Ectodermal cell (in vitro differentiated cells): Measurements from ENCODE around the gene LRBA.
"Not testable (repeated sequence)": the region's sequence is repeated elsewhere in the genome, so short reads cannot be mapped to it uniquely, and the experiment has no call there.

Experiments
- H3K27ac ChIP-seq: 2 replicates; pipeline ENCODE4 v1.7.0; 2013; ENCODE audit warnings: mild to moderate bottlenecking, low read depth, low read length; ENCODE audit not compliant: insufficient read depth, poor library complexity, severe bottlenecking
- H3K27me3 ChIP-seq: 2 replicates; pipeline ENCODE4 v1.7.0; 2013; ENCODE audit warnings: mild to moderate bottlenecking, low read length; ENCODE audit not compliant: insufficient read depth, control insufficient read depth, poor library complexity, severe bottlenecking
- H3K36me3 ChIP-seq: one replicate; pipeline ENCODE4 v1.7.0; 2013; ENCODE audit warnings: low read length; ENCODE audit not compliant: control insufficient read depth, insufficient read depth
- H3K4me1 ChIP-seq: one replicate; pipeline ENCODE4 v1.7.0; 2013; ENCODE audit warnings: low read length; ENCODE audit not compliant: control insufficient read depth, insufficient read depth
- H3K4me3 ChIP-seq: 2 replicates; pipeline ENCODE4 v1.7.0; 2013; ENCODE audit warnings: low read depth, low read length, control low read depth; ENCODE audit not compliant: insufficient read depth
- H3K9me3 ChIP-seq: 2 replicates; pipeline ENCODE4 v1.7.0; 2013; ENCODE audit warnings: mild to moderate bottlenecking, low read length, moderate library complexity; ENCODE audit not compliant: control insufficient read depth
- WGBS, 2 experiments: methylation state at CpG; one replicate each; pipeline ENCODE4 v1.1.7; 2013; ENCODE audit warnings: missing lambda C conversion rate in 2 of 2; 5-methylcytosine and 5-hydroxymethylcytosine counted together

Gene LRBA

DNA sequence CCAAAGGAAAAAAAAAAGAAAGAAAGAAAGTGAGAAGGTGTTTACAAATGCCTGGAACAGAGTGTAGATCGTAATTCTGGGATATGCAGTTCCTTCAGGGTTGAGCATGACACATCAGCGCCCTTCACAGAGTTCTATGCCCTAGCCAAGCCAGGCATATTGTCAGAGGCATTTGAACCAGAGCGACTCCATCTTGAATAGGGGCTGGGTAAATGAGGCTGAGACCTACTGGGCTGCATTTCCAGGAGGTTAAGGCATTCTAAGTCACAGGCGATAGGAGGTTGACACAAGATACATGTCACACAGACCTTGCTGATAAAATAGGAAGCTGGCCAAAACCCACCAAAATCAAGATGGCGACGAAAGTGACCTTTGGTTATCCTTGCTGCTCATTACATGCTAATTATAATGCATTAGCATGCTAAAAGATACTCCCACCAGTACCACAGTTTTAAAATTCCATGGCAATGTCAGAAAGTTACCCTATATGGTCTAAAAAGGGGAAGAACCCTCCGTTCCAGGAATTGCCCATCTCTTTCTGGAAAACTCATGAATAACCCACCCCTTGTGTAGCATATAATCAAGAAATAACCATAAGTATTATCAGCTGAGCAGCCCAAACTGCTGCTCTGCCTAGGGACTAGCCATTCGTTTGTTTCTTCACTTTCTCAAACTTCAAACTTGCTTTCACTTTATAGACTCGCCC is 23.5 kb upstream of the LRBA start:
- WGBS, 2 experiments, result 92 to 97% methylated on average over 9 of the region's 9 CpGs
- no peak overlapping the region for H3K4me3 ChIP-seq
- H3K27me3 ChIP-seq, result no peaks in the 10 kb centered on the region
- H3K27ac ChIP-seq, result no peak overlapping the region
- no peaks in the 10 kb centered on the region for H3K4me1 ChIP-seq
- no peaks in the 10 kb centered on the region for H3K36me3 ChIP-seq
- H3K9me3 ChIP-seq, result no peaks in the 10 kb centered on the region

- Histone ChIP-seq H3K27me3 (no peaks in the 10 kb centered on the region), H3K4me3 (no peak overlapping the region), H3K36me3 (no peaks in the 10 kb centered on the region), H3K27ac (no peak overlapping the region), H3K9me3 (no peaks in the 10 kb centered on the region), H3K4me1 (no peaks in the 10 kb centered on the region)
- WGBS, 2 experiments, result 100% methylated on average over 1 to 2 of the region's 4 CpGs
Measured at GRCh38 chr4:151035911-151036310, 20.8 kb upstream of the LRBA start.

DNA sequence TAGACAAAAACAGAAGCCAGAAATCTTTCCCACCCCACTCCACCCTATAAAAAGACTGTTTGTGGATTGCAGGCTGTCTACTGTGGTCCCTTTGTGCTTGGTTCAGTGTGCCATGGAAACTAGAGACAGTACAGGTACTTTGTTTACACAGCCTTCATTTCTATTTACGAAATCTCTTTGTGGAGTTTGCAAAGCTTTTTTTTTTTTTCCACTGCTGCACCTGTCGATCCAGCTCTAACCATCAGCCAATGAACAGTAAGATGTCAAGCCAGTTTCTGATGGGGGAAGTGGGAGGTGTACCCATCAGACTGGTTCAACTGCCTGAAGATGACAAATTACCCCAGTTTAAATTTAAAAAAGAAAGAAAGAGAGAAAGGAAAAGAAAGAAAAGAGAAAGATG is 20.2 kb upstream of the LRBA start:
- no peaks in the 10 kb centered on the region for H3K36me3 ChIP-seq
- H3K9me3 ChIP-seq, result no peaks in the 10 kb centered on the region
- H3K4me1 ChIP-seq, result no peaks in the 10 kb centered on the region
- H3K27me3 ChIP-seq, result no peaks in the 10 kb centered on the region
- 88 to 90% methylated on average over 2 of the region's 2 CpGs for WGBS, 2 experiments
- H3K27ac ChIP-seq, result no peak overlapping the region
- no peak overlapping the region for H3K4me3 ChIP-seq

DNA sequence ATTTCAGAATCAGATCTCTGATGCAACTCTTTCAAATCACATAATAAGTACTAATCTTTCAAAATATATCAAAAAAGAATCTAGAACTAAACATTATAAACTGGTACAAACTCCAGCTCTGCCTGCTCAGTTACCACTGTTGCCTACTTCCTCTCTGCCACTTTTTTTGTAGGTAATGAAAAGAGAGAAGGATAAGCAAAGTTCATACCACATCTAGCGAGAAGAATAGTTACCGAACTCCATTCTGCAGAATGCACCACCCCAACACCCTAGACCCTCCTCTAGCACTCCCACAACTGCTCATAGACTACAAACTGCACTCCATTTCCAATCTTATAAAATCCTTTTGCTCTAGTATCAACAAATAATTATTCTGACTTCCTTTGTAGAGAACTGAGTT is 19.7 kb upstream of the LRBA start:
- no peaks in the 10 kb centered on the region for H3K4me1 ChIP-seq
- no peaks in the 10 kb centered on the region for H3K9me3 ChIP-seq
- no peak overlapping the region for H3K27ac ChIP-seq
- no peaks in the 10 kb centered on the region for H3K36me3 ChIP-seq
- H3K27me3 ChIP-seq, result no peaks in the 10 kb centered on the region
- WGBS, 2 experiments, result 95 to 96% methylated on average over 2 of the region's 2 CpGs
- H3K4me3 ChIP-seq, result no peak overlapping the region

DNA sequence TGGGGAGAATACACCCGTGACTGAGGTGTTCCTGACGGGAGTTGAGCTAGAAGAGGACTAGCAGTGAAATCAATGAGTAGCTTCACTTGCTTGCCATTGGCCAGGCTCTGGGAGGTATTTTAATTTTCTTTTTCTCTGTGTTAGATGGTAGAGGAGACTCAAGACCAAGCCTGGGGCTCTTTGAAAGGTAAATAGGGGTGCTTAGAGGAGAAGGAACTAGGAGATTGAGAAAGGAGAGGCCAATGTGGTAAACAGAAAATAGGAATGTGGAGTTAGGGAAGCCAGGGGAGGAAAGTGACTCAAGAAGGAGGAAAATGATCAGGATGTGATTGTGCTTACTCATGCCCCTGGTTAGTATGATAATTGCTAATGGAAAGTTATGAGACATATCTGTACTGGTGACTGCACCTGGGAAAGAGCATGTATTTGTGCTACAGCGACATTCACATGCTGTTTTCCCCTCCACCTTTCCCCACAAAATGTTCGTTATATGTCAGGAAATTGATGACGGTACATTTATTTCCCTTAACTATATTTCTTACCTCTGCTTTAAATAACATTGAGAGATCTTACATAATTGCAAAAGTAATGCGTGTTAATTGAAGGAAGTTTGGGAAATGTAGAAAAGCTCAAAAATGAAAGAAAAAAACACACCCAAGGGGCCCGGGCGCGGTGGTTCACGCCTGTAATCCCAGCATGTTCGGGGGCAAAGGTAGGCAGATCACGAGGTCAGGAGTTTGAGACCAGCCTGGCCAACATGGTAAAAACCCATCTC is 16.9 kb upstream of the LRBA start:
- WGBS, 2 experiments, result 86 to 97% methylated on average over 9 to 12 of the region's 12 CpGs
- Histone ChIP-seq H3K36me3 (no peaks in the 10 kb centered on the region), H3K27me3 (no peaks in the 10 kb centered on the region), H3K27ac (no peak overlapping the region), H3K4me1 (no peaks in the 10 kb centered on the region), H3K9me3 (no peaks in the 10 kb centered on the region), H3K4me3 (no peak overlapping the region)

DNA sequence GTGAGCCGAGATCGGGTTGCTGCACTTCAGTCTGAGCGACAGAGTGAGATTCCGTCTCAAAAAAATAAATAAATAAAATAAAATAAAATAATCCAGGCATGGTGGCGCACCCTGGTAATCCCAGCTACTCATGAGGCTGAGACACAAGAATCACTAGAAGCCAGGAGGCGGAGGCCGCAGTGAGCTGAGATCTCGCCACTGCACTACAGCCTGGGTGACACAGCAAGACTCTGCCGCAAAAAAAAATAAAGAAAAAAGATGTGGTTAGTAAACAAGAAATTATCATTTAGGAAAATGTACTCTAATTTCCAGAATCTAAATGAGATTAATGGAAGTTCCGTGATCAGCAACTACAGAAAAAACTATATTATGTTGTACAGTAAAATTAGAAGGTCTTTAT is 14.5 kb upstream of the LRBA start:
- Histone ChIP-seq H3K36me3 (no peaks in the 10 kb centered on the region), H3K9me3 (no peaks in the 10 kb centered on the region), H3K4me1 (no peaks in the 10 kb centered on the region), H3K4me3 (no peak overlapping the region), H3K27me3 (no peaks in the 10 kb centered on the region), H3K27ac (no peak overlapping the region)
- 95 to 98% methylated on average over 7 to 9 of the region's 10 CpGs for WGBS, 2 experiments

GRCh38 chr4:151029006-151029405 is 13.9 kb upstream of the LRBA start:
- H3K27me3 ChIP-seq, H3K27ac ChIP-seq, H3K4me1 ChIP-seq, H3K36me3 ChIP-seq, H3K9me3 ChIP-seq, H3K4me3 ChIP-seq: not testable (repeated sequence)
- WGBS, 2 experiments, result 80 to 85% methylated on average over 10 of the region's 10 CpGs

DNA sequence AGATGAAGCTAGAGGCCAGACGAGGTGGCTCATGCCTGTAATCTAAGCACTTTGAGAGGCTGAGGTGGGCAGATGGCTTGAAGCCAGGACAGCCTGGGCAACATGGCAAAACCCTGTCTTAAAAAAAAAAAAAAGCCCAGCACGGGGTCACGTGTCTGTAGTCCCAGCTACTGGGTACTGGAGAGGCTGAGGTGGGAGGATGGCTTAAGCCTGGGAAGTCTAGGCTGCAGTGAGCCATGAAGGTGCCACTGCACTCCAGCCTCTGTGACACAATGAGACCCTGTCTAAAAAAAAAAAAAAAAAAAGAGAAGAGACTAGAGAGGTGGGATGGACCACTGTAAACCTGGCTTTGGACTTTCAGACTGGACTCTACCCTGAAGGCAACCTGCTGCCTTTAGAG is 10.7 kb upstream of the LRBA start:
- WGBS, 2 experiments, result 93 to 95% methylated on average over 3 of the region's 3 CpGs
- Histone ChIP-seq H3K36me3 (no peaks in the 10 kb centered on the region), H3K4me3 (no peak overlapping the region), H3K27ac (no peak overlapping the region), H3K4me1 (no peaks in the 10 kb centered on the region), H3K27me3 (no peaks in the 10 kb centered on the region), H3K9me3 (no peaks in the 10 kb centered on the region)

GRCh38 chr4:151022586-151022985 is 7.5 kb upstream of the LRBA start:
- Histone ChIP-seq H3K27ac (no peak overlapping the region), H3K9me3 (no peaks in the 10 kb centered on the region), H3K27me3 (no peaks in the 10 kb centered on the region), H3K4me3 (no peak overlapping the region), H3K4me1 (no peaks in the 10 kb centered on the region), H3K36me3 (no peaks in the 10 kb centered on the region)
- 83% methylated on average over 1 of the region's 2 CpGs; no CpG with 5 or more reads in 1 of the 2 experiments for WGBS, 2 experiments

- H3K9me3 ChIP-seq, result no peaks in the 10 kb centered on the region
- no peaks in the 10 kb centered on the region for H3K27me3 ChIP-seq
- H3K4me1 ChIP-seq, result no peaks in the 10 kb centered on the region
- H3K4me3 ChIP-seq, result no peak overlapping the region
- no peak overlapping the region for H3K27ac ChIP-seq
- 92 to 100% methylated on average over 1 of the region's 1 CpG for WGBS, 2 experiments
- H3K36me3 ChIP-seq, result no peaks in the 10 kb centered on the region
Measured at GRCh38 chr4:151021637-151022334, 6.7 kb upstream of the LRBA start.
